Measurements from ENCODE around the gene LCP1.

DNA sequence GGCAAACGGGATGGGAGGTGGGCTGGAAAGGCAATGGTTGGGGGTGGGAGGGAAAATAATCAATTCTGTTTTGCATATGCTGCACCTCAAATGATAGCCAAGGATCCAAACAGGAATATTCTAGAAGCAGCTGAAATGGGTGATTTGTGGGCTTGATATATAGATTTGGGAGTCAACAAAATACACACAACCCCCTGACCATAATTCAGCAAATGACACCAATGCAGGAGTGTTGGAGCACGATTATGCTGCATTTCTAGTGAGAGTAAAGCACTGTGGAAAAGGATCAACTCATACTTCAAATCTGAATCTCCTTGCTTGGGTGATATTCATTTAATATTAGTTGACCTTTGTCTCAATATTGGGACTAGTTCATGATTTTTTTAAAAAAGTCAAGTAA is 36.0 kb downstream of the LCP1 start:
- TF ChIP-seq, protein P1, sequence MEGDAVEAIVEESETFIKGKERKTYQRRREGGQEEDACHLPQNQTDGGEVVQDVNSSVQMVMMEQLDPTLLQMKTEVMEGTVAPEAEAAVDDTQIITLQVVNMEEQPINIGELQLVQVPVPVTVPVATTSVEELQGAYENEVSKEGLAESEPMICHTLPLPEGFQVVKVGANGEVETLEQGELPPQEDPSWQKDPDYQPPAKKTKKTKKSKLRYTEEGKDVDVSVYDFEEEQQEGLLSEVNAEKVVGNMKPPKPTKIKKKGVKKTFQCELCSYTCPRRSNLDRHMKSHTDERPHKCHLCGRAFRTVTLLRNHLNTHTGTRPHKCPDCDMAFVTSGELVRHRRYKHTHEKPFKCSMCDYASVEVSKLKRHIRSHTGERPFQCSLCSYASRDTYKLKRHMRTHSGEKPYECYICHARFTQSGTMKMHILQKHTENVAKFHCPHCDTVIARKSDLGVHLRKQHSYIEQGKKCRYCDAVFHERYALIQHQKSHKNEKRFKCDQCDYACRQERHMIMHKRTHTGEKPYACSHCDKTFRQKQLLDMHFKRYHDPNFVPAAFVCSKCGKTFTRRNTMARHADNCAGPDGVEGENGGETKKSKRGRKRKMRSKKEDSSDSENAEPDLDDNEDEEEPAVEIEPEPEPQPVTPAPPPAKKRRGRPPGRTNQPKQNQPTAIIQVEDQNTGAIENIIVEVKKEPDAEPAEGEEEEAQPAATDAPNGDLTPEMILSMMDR (IDR thresholded peaks at IDR 0.05; ENCODE audit: insufficient read depth, low read length): no peak
- TF ChIP-seq, protein P2, sequence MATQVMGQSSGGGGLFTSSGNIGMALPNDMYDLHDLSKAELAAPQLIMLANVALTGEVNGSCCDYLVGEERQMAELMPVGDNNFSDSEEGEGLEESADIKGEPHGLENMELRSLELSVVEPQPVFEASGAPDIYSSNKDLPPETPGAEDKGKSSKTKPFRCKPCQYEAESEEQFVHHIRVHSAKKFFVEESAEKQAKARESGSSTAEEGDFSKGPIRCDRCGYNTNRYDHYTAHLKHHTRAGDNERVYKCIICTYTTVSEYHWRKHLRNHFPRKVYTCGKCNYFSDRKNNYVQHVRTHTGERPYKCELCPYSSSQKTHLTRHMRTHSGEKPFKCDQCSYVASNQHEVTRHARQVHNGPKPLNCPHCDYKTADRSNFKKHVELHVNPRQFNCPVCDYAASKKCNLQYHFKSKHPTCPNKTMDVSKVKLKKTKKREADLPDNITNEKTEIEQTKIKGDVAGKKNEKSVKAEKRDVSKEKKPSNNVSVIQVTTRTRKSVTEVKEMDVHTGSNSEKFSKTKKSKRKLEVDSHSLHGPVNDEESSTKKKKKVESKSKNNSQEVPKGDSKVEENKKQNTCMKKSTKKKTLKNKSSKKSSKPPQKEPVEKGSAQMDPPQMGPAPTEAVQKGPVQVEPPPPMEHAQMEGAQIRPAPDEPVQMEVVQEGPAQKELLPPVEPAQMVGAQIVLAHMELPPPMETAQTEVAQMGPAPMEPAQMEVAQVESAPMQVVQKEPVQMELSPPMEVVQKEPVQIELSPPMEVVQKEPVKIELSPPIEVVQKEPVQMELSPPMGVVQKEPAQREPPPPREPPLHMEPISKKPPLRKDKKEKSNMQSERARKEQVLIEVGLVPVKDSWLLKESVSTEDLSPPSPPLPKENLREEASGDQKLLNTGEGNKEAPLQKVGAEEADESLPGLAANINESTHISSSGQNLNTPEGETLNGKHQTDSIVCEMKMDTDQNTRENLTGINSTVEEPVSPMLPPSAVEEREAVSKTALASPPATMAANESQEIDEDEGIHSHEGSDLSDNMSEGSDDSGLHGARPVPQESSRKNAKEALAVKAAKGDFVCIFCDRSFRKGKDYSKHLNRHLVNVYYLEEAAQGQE (IDR thresholded peaks at IDR 0.05; ENCODE audit: insufficient replicate concordance, low read depth): no peak
- TF ChIP-seq GABPA (IDR thresholded peaks at IDR 0.05; ENCODE audit: low read depth): no peak

All from HL-60 (cell line).